ENCODE data around the gene TGFBRAP1. TPM values are rescaled to one million over a fixed set of nuclear protein-coding genes. Genes with fewer than 3 reads are reported as not detected.

Gene TGFBRAP1
- total RNA-seq, 3 donors from 2014 or later (not counting 1 experiment from before 2014, with no cell fraction given): 22.7 to 31.8 (median 27.7) TPM

DNA sequence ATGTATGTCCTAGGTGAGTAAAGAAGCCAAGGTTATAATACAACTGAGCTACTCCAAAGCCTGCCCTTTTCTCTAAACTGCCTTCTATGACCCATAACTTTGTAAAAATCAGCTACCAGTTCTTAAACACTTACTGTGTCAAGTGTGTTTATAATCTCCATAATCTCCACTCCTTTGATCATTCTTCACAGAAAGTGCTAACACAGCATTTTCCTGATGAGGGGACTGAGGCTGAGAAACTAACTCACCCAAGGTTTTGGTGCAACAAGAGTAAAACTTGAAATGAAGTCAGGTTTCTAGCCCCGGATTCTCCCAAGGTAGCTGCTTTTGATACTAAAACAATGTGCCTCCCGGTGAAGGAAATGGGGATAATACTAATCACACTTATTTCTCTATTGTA, 5.9 kb upstream of the TGFBRAP1 start:
- Histone ChIP-seq H3K27ac (ENCODE audit: low read length) (no peak overlapping the region), H3K36me3 (ENCODE audit: control insufficient read depth, insufficient read depth, low read length) (peaks cover 6% of the 10 kb centered on the region), H3K9me3 (ENCODE audit: control insufficient read depth, insufficient read depth, low read length) (no peaks in the 10 kb centered on the region), H3K27me3 (ENCODE audit: control insufficient read depth, insufficient read depth, low read length) (no peaks in the 10 kb centered on the region), H3K4me1 (ENCODE audit: control insufficient read depth, insufficient read depth, low read length) (peaks cover 20% of the 10 kb centered on the region), H3K4me3 (ENCODE audit: low read length) (no peak overlapping the region)
- Mint-ChIP-seq H3K9me3 (no peaks in the 10 kb centered on the region), H3K4me1 (peaks cover 33 to 35% of the 10 kb centered on the region in 2 donors), H3K36me3 (no peaks in the 10 kb centered on the region), H3K27ac (peak overlapping the region in 1 of 2 donors; percentile 100), H3K4me3 (no peak overlapping the region), H3K27me3 (ENCODE audit: low read depth in 2 of 2) (no peaks in the 10 kb centered on the region)
- ATAC-seq (no peak), DNase-seq (no peak)
- TF ChIP-seq, protein P1, sequence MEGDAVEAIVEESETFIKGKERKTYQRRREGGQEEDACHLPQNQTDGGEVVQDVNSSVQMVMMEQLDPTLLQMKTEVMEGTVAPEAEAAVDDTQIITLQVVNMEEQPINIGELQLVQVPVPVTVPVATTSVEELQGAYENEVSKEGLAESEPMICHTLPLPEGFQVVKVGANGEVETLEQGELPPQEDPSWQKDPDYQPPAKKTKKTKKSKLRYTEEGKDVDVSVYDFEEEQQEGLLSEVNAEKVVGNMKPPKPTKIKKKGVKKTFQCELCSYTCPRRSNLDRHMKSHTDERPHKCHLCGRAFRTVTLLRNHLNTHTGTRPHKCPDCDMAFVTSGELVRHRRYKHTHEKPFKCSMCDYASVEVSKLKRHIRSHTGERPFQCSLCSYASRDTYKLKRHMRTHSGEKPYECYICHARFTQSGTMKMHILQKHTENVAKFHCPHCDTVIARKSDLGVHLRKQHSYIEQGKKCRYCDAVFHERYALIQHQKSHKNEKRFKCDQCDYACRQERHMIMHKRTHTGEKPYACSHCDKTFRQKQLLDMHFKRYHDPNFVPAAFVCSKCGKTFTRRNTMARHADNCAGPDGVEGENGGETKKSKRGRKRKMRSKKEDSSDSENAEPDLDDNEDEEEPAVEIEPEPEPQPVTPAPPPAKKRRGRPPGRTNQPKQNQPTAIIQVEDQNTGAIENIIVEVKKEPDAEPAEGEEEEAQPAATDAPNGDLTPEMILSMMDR (IDR thresholded peaks at IDR 0.05): no peak
- WGBS (ENCODE audit: insufficient coverage): 100% methylated on average over 1 of the region's 2 CpGs
- intact Hi-C loops (cut with micrococcal nuclease): no loop called here

DNA sequence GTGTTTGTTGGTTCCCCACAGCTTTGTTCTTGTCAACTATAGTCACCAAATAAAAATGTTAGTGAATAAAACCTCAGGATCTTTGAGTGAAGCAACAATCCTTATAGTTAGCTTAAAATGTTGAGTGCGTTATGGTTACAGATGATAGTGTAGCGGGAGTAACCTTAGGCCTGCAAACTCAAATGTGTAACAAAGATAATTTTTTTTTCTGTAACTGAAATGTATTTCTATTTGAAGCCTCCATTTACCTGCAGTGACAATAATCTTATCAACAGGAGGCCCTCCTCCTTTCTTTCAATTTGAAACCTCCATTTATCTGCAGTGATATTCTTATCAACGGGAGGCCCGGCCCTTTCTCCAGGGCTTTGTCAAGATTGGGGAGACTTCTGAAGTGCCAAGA, 4.7 kb upstream of the TGFBRAP1 start:
- WGBS (ENCODE audit: insufficient coverage): 98% methylated on average over 4 of the region's 4 CpGs
- H3K27ac Mint-ChIP-seq: peak overlapping the region; percentile 9 to 29

DNA sequence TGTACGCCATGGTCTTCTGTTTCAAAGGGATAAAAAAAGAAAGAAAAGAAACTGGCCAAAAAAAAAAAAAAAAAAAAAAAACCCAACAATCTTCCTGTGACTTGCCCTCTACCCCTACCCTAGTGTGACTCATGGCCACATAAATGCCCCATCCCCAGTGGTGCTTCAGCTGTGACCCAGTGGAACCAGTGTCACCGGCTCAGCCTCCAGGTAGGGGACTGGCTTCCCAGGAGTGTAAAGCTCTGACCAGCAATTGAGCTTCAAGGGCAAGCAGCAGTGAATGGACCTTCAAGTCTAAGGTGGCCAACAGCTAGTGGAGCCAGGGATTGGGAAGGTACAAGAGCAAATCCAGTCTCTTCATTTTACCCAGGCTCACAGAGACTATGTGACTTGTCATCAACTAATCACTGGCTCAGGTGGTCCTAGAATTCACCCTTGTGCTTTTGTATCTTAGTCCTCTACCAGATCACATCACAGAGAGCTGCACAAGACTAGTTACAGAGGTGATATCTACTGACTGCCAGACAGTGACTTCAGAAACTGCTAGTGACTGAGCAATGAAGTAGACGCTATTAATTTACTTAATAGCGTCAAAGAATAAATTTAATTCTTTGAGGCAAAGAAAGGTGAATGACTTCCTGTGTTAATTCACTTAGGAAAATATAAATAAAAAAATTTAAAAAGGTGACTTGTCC, 1.3 kb upstream of the TGFBRAP1 start:
- no peak overlapping the region for H3K4me3 ChIP-seq (ENCODE audit: low read length)
- WGBS (ENCODE audit: insufficient coverage): 96% methylated on average over 4 of the region's 4 CpGs
- no peaks in the 10 kb centered on the region for H3K36me3 ChIP-seq (ENCODE audit: control insufficient read depth, insufficient read depth, low read length)
- no peaks in the 10 kb centered on the region for H3K27me3 ChIP-seq (ENCODE audit: control insufficient read depth, insufficient read depth, low read length)
- ATAC-seq: no peak
- no peaks in the 10 kb centered on the region for H3K9me3 ChIP-seq (ENCODE audit: control insufficient read depth, insufficient read depth, low read length)
- H3K4me1 Mint-ChIP-seq: peaks cover 33 to 38% of the 10 kb centered on the region in 2 donors
- no peaks in the 10 kb centered on the region for H3K27me3 Mint-ChIP-seq (ENCODE audit: low read depth in 2 of 2)
- peaks cover 25% of the 10 kb centered on the region for H3K4me1 ChIP-seq (ENCODE audit: control insufficient read depth, insufficient read depth, low read length)
- intact Hi-C loops (cut with micrococcal nuclease): no loop called here
- DNase-seq: peak in 1 of 2 donors; percentile 19
- H3K9me3 Mint-ChIP-seq: no peaks in the 10 kb centered on the region
- no peak overlapping the region for H3K27ac ChIP-seq (ENCODE audit: low read length)
- TF ChIP-seq, protein P1 (IDR thresholded peaks at IDR 0.05): no peak
- H3K36me3 Mint-ChIP-seq: no peaks in the 10 kb centered on the region
- peak overlapping the region; percentile 87 for H3K4me3 Mint-ChIP-seq
- H3K27ac Mint-ChIP-seq: peak overlapping the region; percentile 83 to 95

More for the DNA sequence above, 4.7 kb upstream of the TGFBRAP1 start:
- H3K27me3 Mint-ChIP-seq (ENCODE audit: low read depth in 2 of 2): no peaks in the 10 kb centered on the region
- no peak overlapping the region for H3K27ac ChIP-seq (ENCODE audit: low read length)
- no peaks in the 10 kb centered on the region for H3K36me3 Mint-ChIP-seq
- H3K4me1 ChIP-seq (ENCODE audit: control insufficient read depth, insufficient read depth, low read length): peaks cover 27% of the 10 kb centered on the region
- H3K4me3 ChIP-seq (ENCODE audit: low read length): no peak overlapping the region
- TF ChIP-seq, protein P1 (IDR thresholded peaks at IDR 0.05): no peak
- no peaks in the 10 kb centered on the region for H3K36me3 ChIP-seq (ENCODE audit: control insufficient read depth, insufficient read depth, low read length)
- ATAC-seq: no peak
- H3K27me3 ChIP-seq (ENCODE audit: control insufficient read depth, insufficient read depth, low read length): no peaks in the 10 kb centered on the region
- intact Hi-C loops (cut with micrococcal nuclease): no loop called here
- H3K4me1 Mint-ChIP-seq: peaks cover 38 to 39% of the 10 kb centered on the region in 2 donors
- H3K9me3 Mint-ChIP-seq: no peaks in the 10 kb centered on the region
- no peaks in the 10 kb centered on the region for H3K9me3 ChIP-seq (ENCODE audit: control insufficient read depth, insufficient read depth, low read length)
- DNase-seq: no peak
- no peak overlapping the region for H3K4me3 Mint-ChIP-seq

DNA sequence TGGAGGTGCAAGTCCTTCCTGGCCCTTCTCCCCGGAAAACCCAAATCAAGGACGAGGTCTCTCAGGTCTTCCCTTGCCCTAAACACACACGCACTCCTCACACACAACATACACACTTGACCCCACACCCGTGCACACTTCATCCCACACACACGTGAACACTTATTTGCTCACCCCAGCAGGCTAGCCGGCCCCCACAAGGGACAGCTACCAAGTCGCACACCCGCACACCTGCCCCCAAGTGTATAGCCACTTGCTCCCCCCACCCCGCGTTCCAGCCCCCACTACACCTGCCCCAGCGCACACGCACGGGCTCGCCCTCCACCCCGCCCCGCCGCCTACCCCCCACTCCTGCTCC, 359 bp downstream of the TGFBRAP1 start:
- Histone ChIP-seq H3K27me3 (ENCODE audit: control insufficient read depth, insufficient read depth, low read length) (no peaks in the 10 kb centered on the region), H3K9me3 (ENCODE audit: control insufficient read depth, insufficient read depth, low read length) (no peaks in the 10 kb centered on the region), H3K27ac (ENCODE audit: low read length) (peak overlapping the region; percentile 67), H3K36me3 (ENCODE audit: control insufficient read depth, insufficient read depth, low read length) (no peaks in the 10 kb centered on the region), H3K4me1 (ENCODE audit: control insufficient read depth, insufficient read depth, low read length) (peaks cover 25% of the 10 kb centered on the region), H3K4me3 (ENCODE audit: low read length) (peak overlapping the region; percentile 62)
- under 1% methylated on average over 8 of the region's 17 CpGs for WGBS (ENCODE audit: insufficient coverage)
- Mint-ChIP-seq H3K27me3 (ENCODE audit: low read depth in 2 of 2) (no peaks in the 10 kb centered on the region), H3K4me3 (peak overlapping the region; percentile 76), H3K9me3 (no peaks in the 10 kb centered on the region), H3K36me3 (no peaks in the 10 kb centered on the region), H3K4me1 (peaks cover 47 to 51% of the 10 kb centered on the region in 2 donors), H3K27ac (peak overlapping the region; percentile 85 to 95)
- TF ChIP-seq, protein P1 (IDR thresholded peaks at IDR 0.05): no peak
- ATAC-seq (peak; percentile 6 to 22 (median 14)), DNase-seq (no peak)
- intact Hi-C loops (cut with micrococcal nuclease): no loop called here

Data from natural killer cell (primary cell).